Measurements from ENCODE around the gene SLC38A6. TPM values are rescaled to one million over a fixed set of nuclear protein-coding genes. Genes with fewer than 3 reads are reported as not detected.
"Not testable (repeated sequence)": the region's sequence is repeated elsewhere in the genome, so short reads cannot be mapped to it uniquely, and the experiment has no call there.

SLC38A6 gene
- total RNA-seq, 3 donors from 2014 or later, result 2.9 to 3.8 (median 3.3) TPM

- H3K27me3 Mint-ChIP-seq (ENCODE audit: low read depth), result no peaks in the 10 kb centered on the region
- peaks cover 28% of the 10 kb centered on the region for H3K36me3 Mint-ChIP-seq (ENCODE audit: insufficient read depth)
- peaks cover 3% of the 10 kb centered on the region for H3K9me3 Mint-ChIP-seq
- H3K4me1 Mint-ChIP-seq (ENCODE audit: low read depth), result no peaks in the 10 kb centered on the region
- no peak for DNase-seq
- no peak for ATAC-seq
- H3K4me3 Mint-ChIP-seq, result no peak overlapping the region
Observed at GRCh38 chr14:61051051-61051450, 70.0 kb downstream of the SLC38A6 start.

DNA sequence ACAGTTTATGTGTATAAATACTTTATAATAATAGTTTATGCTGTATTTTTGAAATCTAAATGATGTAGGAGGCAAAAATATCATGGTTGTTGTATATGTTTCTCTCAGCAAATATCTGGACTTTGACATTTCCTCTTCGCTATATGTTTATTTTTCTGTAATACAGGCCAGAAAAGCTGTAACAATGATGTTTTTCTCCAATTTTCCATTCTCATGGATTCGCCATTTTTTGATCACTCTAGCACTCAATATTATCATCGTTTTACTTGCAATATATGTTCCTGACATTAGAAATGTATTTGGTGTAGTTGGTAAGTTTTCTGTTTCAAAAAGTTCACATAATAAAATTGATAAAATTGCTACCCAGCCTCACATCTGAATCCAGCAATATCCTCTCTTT, 70.6 kb downstream of the SLC38A6 start:
- H3K4me3 Mint-ChIP-seq, result no peak overlapping the region
- H3K36me3 Mint-ChIP-seq (ENCODE audit: insufficient read depth), result peaks cover 28% of the 10 kb centered on the region
- peaks cover 3% of the 10 kb centered on the region for H3K9me3 Mint-ChIP-seq
- H3K4me1 Mint-ChIP-seq (ENCODE audit: low read depth), result no peaks in the 10 kb centered on the region
- ATAC-seq (no peak), DNase-seq (no peak)
- no peaks in the 10 kb centered on the region for H3K27me3 Mint-ChIP-seq (ENCODE audit: low read depth)

- DNase-seq (no peak), ATAC-seq (no peak)
- Mint-ChIP-seq H3K4me3 (no peak overlapping the region), H3K4me1 (ENCODE audit: low read depth) (no peaks in the 10 kb centered on the region), H3K36me3 (ENCODE audit: insufficient read depth) (peaks cover 11% of the 10 kb centered on the region), H3K9me3 (no peaks in the 10 kb centered on the region), H3K27me3 (ENCODE audit: low read depth) (no peaks in the 10 kb centered on the region)
Observed at GRCh38 chr14:61063461-61063860, 82.4 kb downstream of the SLC38A6 start.

GRCh38 chr14:61064210-61064609, 83.2 kb downstream of the SLC38A6 start:
- ATAC-seq (no peak), DNase-seq (no peak)
- Mint-ChIP-seq H3K36me3 (ENCODE audit: insufficient read depth) (peaks cover 11% of the 10 kb centered on the region), H3K4me3 (no peak overlapping the region), H3K4me1 (ENCODE audit: low read depth) (no peaks in the 10 kb centered on the region), H3K9me3 (no peaks in the 10 kb centered on the region), H3K27me3 (ENCODE audit: low read depth) (no peaks in the 10 kb centered on the region)

- ATAC-seq (no peak), DNase-seq (no peak)
- Mint-ChIP-seq H3K4me1 (ENCODE audit: low read depth) (no peaks in the 10 kb centered on the region), H3K4me3 (no peak overlapping the region), H3K9me3 (peaks cover under 1% of the 10 kb centered on the region), H3K36me3 (ENCODE audit: insufficient read depth) (peaks cover 15% of the 10 kb centered on the region), H3K27me3 (ENCODE audit: low read depth) (no peaks in the 10 kb centered on the region)
Observed at GRCh38 chr14:61064856-61065255, 83.8 kb downstream of the SLC38A6 start.

DNA sequence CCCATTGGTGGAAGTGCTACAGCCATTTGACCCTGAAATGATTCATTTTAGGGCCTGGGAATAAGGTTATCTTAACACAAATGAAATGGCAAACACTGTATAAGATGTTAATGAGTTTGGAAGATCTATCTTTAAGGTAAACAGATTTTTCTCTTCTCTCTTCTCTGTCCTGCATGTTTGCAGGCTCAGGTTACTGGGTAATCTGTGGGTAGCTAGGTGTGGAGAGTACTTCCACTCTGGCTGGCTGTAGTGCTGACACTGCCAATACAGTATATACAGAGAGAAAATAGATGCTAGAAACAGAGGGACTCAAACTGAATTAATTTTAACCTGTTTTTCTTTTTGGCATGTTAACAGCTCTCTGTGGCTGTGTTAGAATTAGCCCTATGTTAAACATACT, 84.6 kb downstream of the SLC38A6 start:
- DNase-seq (no peak), ATAC-seq (no peak)
- Mint-ChIP-seq H3K27me3 (ENCODE audit: low read depth) (no peaks in the 10 kb centered on the region), H3K4me3 (no peak overlapping the region), H3K36me3 (ENCODE audit: insufficient read depth) (peaks cover 20% of the 10 kb centered on the region), H3K9me3 (peaks cover 5% of the 10 kb centered on the region), H3K4me1 (ENCODE audit: low read depth) (no peaks in the 10 kb centered on the region)

- H3K27me3 Mint-ChIP-seq (ENCODE audit: low read depth); H3K9me3 Mint-ChIP-seq; ATAC-seq; H3K4me3 Mint-ChIP-seq; H3K4me1 Mint-ChIP-seq (ENCODE audit: low read depth); DNase-seq: not testable (repeated sequence)
- peaks cover 24% of the 10 kb centered on the region for H3K36me3 Mint-ChIP-seq (ENCODE audit: insufficient read depth)
Observed at GRCh38 chr14:61072442-61072841, 91.4 kb downstream of the SLC38A6 start.

DNA sequence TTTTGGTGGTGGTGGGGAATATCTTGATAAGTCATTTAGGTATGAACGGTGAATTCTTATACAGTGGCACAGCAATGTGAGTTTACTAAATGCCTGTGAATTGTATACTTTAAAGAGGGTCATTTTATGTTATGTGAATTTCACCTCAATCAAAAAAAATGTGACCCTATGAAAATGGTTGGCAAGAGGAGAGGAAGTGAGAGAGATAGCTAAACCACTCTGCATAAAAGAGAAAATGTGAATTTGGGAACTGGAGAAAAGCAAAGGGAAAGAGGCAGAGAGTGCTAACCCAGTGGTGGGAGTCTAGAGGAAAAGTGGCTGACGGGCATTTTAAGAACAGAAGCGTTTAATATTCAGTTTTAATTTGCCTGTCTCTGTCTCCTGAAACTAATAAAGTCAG, 93.8 kb downstream of the SLC38A6 start:
- Mint-ChIP-seq H3K27me3 (ENCODE audit: low read depth) (no peaks in the 10 kb centered on the region), H3K9me3 (peaks cover 4% of the 10 kb centered on the region), H3K36me3 (ENCODE audit: insufficient read depth) (peaks cover 24% of the 10 kb centered on the region), H3K4me1 (ENCODE audit: low read depth) (no peaks in the 10 kb centered on the region), H3K4me3 (no peak overlapping the region)
- ATAC-seq (no peak), DNase-seq (no peak)

DNA sequence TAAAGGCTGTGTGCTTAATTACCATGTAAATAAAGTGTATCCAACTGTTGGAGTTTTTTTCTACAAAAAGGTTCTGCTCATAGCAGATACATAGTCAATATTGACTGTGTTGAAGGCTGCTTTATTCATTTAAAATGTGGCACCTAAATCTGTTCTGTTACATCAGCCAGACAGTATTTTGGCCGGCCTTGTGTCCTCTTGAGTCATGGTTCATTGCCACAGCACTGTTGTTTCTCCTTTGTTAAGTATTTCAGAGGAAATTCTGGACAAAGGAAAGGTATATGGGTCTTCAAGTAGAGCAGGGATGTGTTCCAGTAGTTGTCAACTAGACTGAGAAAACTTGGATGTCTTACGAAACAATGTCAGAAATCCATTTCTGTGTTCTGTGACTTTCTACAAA, 95.5 kb downstream of the SLC38A6 start:
- DNase-seq (no peak), ATAC-seq (no peak)
- Mint-ChIP-seq H3K4me1 (ENCODE audit: low read depth) (no peaks in the 10 kb centered on the region), H3K4me3 (no peak overlapping the region), H3K36me3 (ENCODE audit: insufficient read depth) (peaks cover 17% of the 10 kb centered on the region), H3K27me3 (ENCODE audit: low read depth) (no peaks in the 10 kb centered on the region), H3K9me3 (no peaks in the 10 kb centered on the region)

DNA sequence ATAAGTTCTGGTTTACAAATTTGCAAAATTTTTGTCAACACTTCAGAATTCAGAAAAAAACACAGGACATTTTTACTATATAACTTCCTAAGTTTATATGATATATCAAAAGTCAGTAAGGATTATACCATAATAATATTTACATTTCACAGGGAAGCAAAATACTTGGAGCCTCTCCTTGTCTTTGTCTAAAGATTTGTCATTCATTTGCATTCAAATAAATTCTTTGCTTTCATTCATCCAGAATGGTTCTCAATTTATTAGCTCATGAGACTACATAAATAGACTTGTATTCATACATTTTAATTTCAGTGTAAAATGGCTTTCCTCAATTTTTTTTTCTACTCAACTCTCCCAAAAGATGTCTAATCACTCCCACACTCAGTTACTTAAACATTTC, 96.4 kb downstream of the SLC38A6 start:
- H3K4me1 Mint-ChIP-seq (ENCODE audit: low read depth), result no peaks in the 10 kb centered on the region
- H3K9me3 Mint-ChIP-seq, result no peaks in the 10 kb centered on the region
- H3K4me3 Mint-ChIP-seq, result no peak overlapping the region
- DNase-seq (no peak), ATAC-seq (no peak)
- H3K36me3 Mint-ChIP-seq (ENCODE audit: insufficient read depth), result peaks cover 15% of the 10 kb centered on the region
- H3K27me3 Mint-ChIP-seq (ENCODE audit: low read depth), result no peaks in the 10 kb centered on the region

GRCh38 chr14:61077951-61078720, 97.1 kb downstream of the SLC38A6 start:
- no peak for ATAC-seq
- no peak for DNase-seq
- no peaks in the 10 kb centered on the region for H3K27me3 Mint-ChIP-seq (ENCODE audit: low read depth)
- H3K4me1 Mint-ChIP-seq (ENCODE audit: low read depth), result no peaks in the 10 kb centered on the region
- H3K9me3 Mint-ChIP-seq, result no peaks in the 10 kb centered on the region
- H3K4me3 Mint-ChIP-seq, result no peak overlapping the region
- H3K36me3 Mint-ChIP-seq (ENCODE audit: insufficient read depth), result peaks cover 13% of the 10 kb centered on the region

- peaks cover 3% of the 10 kb centered on the region for H3K9me3 Mint-ChIP-seq
- H3K36me3 Mint-ChIP-seq (ENCODE audit: insufficient read depth), result peaks cover 30% of the 10 kb centered on the region
- no peak overlapping the region for H3K4me3 Mint-ChIP-seq
- H3K4me1 Mint-ChIP-seq (ENCODE audit: low read depth), result no peaks in the 10 kb centered on the region
- H3K27me3 Mint-ChIP-seq (ENCODE audit: low read depth), result no peaks in the 10 kb centered on the region
- DNase-seq (no peak), ATAC-seq (no peak)
Observed at GRCh38 chr14:61080591-61081010, 99.6 kb downstream of the SLC38A6 start.

GRCh38 chr14:61088081-61088480, 107.0 kb downstream of the SLC38A6 start:
- no peak for ATAC-seq
- DNase-seq, result no peak
- peaks cover 6% of the 10 kb centered on the region for H3K9me3 Mint-ChIP-seq
- no peak overlapping the region for H3K4me3 Mint-ChIP-seq
- H3K4me1 Mint-ChIP-seq (ENCODE audit: low read depth), result no peaks in the 10 kb centered on the region
- no peaks in the 10 kb centered on the region for H3K27me3 Mint-ChIP-seq (ENCODE audit: low read depth)
- H3K36me3 Mint-ChIP-seq (ENCODE audit: insufficient read depth), result peaks cover 21% of the 10 kb centered on the region

- Mint-ChIP-seq H3K27me3 (ENCODE audit: low read depth) (no peaks in the 10 kb centered on the region), H3K4me1 (ENCODE audit: low read depth) (no peaks in the 10 kb centered on the region), H3K4me3 (no peak overlapping the region), H3K9me3 (peaks cover 6% of the 10 kb centered on the region), H3K36me3 (ENCODE audit: insufficient read depth) (peaks cover 13% of the 10 kb centered on the region)
- ATAC-seq (no peak), DNase-seq (no peak)
Observed at GRCh38 chr14:61089126-61089750, 108.2 kb downstream of the SLC38A6 start.
